Measurements from ENCODE around the gene PLCD4.

GRCh38 chr2:218671654-218672566 is 64.2 kb downstream of the PLCD4 start, which contains the start of the genes RNF25 and STK36:
- TF ChIP-seq CTCF (IDR thresholded peaks at IDR 0.05): no peak
- TF ChIP-seq POLR2A (IDR thresholded peaks at IDR 0.05): no peak

Data from lower leg skin (tissue), 3 donors.